Hematopoietic multipotent progenitor cell treated with erythropoietin and hydrocortisone succinate and interleukin-3 and kit ligand, for 8 days (in vitro differentiated cells): ENCODE results near the gene PLA2G4B.

Experiments used
- DNase-seq: peaks from one replicate; pipeline ENCODE4 v3.0.0-alpha.2; 2015

The PLA2G4B gene

DNA sequence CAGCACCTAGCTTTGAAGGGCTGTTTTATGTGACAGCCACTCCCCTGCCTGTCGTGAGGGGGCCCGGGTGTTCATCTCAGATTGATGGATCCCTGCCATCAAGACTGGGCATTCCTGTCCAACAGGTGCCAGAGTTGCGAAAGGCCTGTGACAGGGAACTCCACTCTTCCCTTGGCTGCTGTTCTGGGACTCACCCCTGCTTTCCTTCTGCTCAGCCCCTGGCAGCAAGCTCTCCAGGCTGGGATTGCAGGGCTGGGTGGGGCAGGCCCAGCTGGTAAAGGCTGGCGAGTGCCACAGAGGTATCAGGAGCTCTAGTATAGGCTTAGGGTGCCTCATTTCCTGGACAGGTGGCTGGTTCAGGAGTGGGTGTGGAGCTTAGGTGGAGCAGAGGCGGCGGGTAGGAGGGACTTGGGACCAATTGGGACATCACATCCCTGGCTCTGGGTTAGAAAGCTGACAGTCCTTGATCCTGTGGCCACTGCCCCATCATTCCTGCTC, at the start of gene PLA2G4B:
PLA2G4B (plus strand) TSS at position 448 of the 498 bp plus-strand sequence. CDS start 67 bp downstream, outside the sequence.
- DNase-seq = no peak

DNA sequence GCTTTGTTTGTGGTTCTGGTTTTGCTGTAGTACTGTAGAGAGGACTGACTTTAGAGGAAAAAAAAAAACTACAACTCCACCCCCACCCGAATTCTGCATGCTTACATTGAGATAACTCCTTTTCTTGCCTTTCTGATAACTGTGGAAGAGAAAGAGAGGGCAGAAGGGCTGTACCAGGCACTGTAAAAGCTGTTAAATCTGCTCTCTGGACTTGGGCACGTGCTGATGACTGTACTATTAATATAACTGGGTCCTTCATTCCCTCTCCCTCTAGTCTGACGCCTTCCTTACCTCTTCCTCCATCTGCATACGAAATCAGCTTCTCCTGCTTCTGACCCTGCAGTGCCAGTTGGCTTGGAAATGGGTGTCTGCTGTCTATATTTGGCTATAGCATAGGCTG, 49.4 kb upstream of the PLA2G4B start:
- DNase-seq = peak; percentile 81

DNA sequence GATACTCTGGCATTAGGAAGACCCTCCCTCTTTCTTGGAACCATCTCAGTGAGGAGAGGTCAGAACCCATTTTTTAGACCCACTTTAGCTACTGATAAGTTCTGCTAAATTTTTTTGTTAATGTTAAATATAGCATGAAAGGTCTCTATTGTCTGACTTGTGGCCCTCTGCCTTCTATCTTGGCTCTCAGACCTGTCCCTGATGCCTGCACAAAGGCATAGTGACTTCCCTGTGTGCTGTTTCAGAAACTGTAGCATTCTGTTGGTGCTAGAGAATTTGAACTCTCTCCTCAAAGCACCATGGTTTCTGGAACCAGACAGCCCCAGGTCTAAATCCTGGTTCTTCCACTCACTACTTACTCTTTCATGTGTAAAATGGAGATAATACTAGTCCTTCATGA, 49.0 kb upstream of the PLA2G4B start:
- DNase-seq = no peak

DNA sequence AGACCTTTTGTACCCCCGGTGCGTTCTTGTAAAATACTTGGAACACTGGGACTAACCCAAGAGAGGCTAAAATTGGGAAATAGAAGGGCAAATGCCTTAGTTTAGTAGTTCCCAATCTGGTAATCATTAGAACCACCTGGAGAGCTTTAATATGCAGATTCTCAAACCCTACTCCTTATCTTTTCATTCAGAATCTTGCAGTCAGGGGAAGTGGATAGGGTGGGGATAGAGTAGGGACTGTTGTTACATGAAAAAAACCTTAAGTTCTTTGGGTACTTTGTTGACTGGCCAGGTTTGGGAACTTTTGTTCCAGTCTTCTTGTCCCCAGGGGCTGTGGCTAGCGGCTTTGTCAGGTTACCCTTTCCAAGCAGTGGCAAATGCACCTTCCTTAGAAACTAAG, 48.5 kb upstream of the PLA2G4B start:
- peak; percentile 62 for DNase-seq

GRCh38 chr15:41790756-41791546, 47.7 kb upstream of the PLA2G4B start:
- DNase-seq = peak; percentile 72

GRCh38 chr15:41791547-41791937, 47.1 kb upstream of the PLA2G4B start:
- DNase-seq = no peak

GRCh38 chr15:41792000-41792637, 46.5 kb upstream of the PLA2G4B start:
- DNase-seq = no peak

GRCh38 chr15:41794081-41794480, 44.6 kb upstream of the PLA2G4B start:
- DNase-seq = no peak

DNA sequence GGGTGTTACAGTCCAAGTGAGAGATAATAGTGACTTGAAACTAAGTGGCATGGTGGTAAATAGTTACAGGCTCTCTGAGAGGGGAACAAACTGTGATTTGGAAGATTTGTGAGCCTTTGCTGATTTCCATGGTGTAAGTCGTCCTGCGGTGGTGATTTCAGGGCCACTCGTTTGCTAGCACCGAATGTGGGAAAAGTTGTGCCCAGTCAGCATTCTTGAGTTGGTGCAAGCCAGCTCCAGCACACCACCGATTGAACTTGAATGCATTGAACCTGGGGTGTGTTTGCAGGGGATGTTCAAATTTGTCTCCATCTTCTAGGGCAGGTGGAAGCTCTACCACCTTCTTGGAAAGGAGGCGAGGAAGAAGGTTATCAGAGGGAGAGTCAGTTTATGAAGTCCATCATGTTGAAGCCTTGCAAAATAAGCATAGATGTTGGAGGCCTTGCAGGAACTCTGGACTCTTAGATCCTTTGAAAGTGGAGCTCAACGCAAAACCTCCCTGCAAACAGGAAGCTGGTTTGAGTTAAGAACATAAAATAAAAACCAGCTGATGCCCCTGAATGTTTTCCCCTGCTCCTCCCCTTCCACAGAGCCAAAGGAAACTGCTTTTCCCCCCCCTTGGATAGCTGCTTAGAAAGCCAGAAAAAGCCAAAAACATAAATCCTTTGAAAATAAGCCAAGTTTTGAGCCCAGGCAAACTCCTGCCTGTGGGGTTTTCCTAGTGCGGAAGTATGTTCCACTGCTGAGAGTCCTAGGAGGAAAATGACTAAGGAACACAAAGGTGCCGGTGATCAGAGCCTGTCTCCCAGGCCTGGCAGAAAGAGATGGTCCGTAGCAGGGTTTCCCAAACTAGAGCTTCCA, 42.4 kb upstream of the PLA2G4B start:
- no peak for DNase-seq

DNA sequence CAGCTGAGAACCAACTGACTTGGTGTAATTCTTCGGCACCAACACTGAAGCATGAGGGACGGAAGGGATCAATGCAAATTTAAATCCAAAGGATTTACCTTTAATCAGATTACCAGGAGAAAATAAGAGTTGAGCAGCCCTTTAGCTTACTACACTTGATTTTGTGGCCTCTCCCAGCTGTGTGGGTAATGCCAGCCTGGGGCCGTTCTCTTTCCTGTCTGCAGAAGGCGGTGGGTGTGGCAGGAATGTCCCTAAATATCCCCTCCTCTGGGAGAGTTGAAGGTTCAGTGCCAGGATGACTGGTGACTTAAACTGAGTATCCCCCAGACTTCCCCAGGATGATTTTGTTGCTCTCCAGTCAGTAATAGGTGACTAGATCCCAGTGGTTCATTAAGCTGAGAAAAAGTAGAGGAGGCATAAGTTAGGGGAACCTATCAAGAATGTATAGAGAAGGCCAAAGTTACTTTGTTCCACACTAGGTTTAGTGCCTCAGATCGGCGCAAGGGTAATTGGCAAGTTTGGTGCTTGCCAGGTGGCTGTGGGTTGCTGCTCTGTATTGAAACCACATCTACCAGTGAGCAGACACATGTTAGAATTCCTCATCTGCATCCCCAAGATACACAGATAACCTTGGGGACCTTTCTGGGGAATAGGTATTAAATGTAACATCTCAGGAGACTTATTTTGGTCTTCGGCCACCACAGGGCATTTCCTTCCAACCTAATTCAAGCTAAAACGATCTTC, 41.3 kb upstream of the PLA2G4B start:
- DNase-seq = no peak

DNA sequence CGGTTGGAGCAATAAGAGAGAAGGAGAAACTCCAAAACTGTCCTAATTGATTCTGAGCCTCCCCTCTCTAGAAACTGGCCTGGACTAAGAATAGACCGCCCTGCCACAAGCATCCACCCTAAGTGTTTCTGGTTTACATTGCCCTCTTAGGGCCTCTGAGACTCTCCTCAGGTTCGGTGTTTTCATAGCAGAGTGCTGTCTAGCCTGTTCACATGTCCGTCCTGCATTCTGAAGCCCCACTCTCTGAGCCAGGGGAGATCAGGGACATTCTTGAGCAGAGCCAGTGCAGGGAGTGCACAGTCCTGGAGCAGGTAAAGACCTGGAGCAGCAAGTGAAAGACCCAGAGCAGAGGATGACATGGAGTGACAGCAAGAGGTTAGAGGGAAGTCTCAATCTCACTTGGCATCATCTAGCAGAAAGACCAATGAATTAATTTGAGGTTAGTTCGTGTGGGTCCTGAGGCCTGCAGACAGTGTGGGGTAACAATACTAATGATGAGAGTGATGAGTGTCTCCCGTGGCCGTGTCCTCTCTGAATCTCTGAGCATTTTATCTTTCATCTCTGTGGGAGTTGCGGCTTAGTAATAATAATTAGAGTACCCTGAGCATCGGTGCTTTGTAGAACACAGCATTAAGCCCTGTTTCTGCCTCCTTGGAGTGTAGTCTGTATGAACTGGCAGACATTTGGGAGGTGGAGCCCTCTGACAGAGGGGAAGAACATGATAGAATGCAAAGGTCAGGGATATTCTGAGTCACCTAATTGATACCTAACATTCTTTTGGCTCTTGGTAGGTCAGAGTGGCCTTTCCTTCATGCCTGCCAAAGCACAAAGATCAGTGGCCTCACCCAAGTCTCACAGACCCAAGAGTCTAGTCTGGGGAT, 39.8 kb upstream of the PLA2G4B start:
- DNase-seq = no peak

DNA sequence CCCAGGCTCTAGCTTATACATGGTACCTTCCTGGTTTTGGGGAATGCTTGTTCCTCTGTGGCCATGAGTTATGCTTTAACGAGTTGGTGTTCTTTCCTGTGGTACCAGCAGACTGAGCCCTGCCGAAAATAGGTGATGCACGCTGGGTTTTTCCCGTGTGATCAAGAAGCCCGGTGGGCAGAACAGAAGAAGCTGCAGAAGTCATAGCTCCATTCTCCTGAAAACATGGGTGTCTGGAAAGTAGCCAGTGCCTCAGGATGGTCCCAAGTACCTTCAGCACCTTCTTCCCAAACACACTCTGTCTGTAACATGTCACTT, 39.2 kb upstream of the PLA2G4B start:
- no peak for DNase-seq

DNA sequence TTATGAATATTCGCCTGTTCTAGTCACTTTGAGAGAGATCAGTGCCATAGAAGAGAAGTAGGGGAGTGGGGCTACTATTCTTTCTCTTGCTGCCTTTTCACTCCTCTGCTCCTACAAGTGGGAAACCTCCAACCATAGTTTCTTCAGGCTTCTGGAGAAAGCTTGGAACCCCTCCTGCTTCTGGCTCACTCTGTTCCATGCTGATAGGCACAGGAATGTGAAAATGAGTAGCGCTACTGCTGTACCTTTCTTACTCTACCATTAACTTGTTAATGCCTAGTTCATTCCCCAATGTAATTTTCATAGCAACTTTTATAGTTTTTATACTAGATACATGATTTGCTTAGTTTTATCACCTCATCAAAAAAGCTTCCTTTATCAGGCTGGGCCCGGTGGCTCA, 37.5 kb upstream of the PLA2G4B start:
- no peak for DNase-seq

DNA sequence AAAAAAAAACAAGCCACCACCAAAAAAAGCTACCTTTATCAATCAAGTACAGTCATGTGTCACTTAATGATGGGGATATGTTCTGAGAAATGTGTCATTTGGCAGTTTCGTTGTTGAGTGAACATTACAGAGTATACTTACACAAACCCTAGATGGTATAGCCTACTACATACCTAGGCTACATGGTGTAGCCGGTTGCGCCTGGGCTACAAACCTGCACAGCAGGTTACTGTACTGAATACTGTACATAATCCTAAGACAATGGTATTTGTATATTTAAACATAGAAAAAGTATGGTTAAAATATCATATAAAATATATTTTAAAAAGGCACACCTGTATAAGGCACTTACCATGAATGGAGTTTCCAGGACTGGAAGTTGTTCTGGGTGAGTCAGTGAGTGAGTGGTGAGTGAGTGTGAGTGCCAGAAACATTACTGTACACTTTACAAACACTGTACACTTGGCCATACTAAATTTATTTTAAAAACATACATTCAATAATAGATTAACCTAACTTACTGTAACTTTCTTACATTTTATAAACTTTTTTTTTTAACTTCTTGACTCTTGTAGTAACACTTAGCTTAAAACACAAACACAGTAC, 36.7 kb upstream of the PLA2G4B start:
- no peak for DNase-seq

DNA sequence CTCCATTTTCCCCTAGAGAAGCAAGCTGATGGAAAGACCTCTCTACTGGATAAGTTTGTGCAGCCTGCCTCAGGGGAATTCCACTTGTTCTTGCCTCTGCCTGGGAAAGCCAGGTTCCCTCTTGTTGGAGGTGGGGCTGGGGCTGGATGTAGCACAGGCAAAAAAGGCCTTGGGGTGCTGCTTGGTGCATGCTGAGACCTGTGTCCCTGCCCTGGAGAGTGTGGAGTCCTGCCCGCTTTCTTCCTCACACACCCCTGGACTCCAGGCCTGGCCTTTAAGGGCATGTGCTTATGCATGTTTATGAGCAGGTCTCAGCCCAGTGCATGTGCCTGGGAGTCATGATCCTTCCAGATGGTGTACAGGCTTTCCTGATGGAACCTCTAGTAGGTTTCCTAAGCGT, 34.3 kb upstream of the PLA2G4B start:
- no peak for DNase-seq

GRCh38 chr15:41804916-41805666, 33.6 kb upstream of the PLA2G4B start:
- DNase-seq = no peak

DNA sequence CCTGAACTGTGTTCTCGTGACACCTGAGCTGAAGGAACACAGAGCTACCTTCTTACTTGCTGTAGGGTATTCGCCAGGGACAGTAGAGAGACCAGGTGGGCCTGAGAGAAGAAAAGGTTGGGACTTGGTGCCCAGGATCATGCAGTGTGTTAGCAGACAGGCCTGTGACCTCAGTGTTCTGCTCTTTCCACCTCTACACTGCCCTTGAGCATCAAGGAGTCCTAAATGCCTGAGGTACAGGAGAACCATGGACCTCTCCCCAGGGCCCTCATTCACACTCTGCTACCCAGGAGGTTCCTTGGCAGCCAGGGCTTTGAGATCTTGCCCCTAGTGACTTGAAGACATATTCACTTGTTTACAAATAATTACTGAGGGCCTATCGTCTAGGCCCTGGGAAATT, 32.9 kb upstream of the PLA2G4B start:
- DNase-seq = no peak

GRCh38 chr15:41806291-41807181, 32.1 kb upstream of the PLA2G4B start:
- DNase-seq = peak; percentile 30

GRCh38 chr15:41809121-41809520, 29.5 kb upstream of the PLA2G4B start:
- DNase-seq = no peak
